ENCODE results near the gene STARD3.

The STARD3 gene

GRCh38 chr17:39679521-39680192 lies 42.7 kb downstream of the STARD3 start:
- H3K27ac ChIP-seq: no peak overlapping the region
- TF ChIP-seq CTCF (conservative IDR thresholded peaks at IDR 0.05) (no peak), ZFX (IDR thresholded peaks at IDR 0.05) (no peak)

GRCh38 chr17:39683295-39683939 lies 46.5 kb downstream of the STARD3 start:
- no peak for TF ChIP-seq CTCF (conservative IDR thresholded peaks at IDR 0.05)
- no peak for TF ChIP-seq ZFX (IDR thresholded peaks at IDR 0.05)
- H3K27ac ChIP-seq: no peak overlapping the region

DNA sequence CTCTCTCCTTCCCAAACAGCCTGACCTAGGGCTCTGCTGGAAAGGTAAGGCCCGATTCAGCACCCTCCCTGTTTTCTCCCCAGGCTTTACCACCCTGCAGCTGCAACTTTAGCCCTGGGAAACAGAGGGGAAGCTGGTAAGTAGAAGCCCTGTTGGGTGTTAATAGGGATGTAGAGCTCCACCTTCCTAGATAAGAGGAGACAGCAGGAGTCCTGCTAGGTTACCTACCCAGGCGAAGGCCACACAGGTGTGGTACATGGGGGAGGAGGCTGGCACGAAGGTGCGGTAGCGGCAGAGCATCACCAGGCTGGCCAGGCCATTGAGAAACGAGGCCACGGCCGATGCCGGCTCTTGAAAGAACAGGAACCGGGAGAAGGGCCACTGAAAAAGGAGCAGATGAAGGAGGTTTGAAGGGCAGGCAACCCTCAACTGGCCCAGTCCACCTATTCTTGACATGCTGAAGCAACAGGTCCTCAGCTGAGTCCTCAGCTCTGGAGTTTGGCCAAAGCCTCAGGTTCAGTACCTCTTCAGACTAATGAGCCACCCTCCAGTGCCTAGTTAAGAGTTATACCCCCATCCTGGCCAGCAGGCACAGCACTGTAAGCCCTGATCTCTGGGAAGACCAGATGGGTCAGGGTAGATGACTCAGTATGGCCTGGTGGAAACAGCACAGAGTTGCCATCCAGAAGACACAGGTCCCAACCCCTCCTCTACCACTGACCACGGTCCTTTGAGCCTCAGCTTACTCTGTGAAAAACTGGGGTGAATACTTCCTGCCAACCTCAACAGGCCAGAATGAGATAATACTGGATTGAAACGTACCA lies 47.6 kb downstream of the STARD3 start:
- TF ChIP-seq CTCF (conservative IDR thresholded peaks at IDR 0.05): no peak
- TF ChIP-seq ZFX (IDR thresholded peaks at IDR 0.05): no peak
- H3K27ac ChIP-seq: no peak overlapping the region

DNA sequence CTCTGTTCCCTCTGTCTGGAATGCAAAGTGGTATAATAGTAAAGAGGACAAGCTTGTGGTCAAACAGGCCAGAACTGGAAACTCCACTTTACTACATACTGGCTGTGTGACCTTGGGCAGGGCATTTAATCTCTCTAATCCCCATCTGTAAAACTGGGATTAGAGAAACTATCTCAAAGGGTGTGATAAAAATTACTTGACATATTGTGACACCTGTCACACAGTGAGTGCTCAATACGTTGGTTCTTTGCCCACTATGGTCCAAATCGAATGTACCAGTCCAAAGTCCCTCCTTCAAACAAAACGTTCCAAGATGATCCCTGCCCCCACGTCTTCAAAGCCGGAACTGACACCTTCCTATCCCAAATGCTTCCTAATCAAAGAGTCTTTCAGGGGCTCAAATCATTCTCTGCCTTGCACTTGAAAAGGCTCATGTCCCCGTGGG lies 50.2 kb downstream of the STARD3 start:
- TF ChIP-seq CTCF (conservative IDR thresholded peaks at IDR 0.05): no peak
- no peak for TF ChIP-seq ZFX (IDR thresholded peaks at IDR 0.05)
- peak overlapping the region; percentile 86 for H3K27ac ChIP-seq

DNA sequence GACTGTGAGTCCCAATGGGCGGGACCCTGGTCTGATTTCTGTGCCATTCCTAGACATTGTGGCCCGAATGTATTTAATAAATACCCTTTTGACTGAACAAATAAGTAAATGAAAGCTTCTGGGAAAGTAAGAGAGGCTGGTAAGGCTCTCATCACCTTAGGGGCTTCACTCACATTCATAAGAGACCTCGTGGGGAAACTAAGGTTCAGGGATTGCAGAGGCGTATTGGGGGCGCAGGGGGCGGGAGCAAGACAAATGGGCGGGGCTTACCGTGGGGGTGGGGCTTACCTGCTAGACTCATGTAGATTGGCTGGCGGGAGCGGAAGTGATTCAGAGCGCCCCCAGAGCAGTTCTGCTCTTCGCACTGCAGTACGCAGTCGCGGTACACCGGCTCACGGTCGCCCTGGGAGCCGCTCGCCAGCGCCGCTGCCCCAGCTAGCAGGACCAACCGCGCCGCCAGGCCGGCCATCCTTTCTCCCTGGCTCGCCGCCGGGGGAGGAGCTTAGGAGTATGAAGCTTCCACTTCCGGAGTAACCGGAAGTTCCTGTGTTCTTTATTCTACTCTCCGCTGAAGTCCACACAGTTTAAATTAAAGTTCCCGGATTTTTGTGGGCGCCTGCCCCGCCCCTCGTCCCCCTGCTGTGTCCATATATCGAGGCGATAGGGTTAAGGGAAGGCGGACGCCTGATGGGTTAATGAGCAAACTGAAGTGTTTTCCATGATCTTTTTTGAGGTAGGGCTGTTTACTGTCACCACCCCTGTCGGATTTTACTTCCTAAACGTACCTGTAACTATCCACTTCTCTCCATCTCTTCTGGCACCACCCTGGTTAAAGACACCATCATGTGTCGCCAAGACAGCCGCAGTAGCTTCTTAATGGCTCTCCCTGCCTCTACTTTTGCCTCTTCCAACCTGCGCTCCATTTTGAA lies 50.9 kb downstream of the STARD3 start, which contains the start of gene PGAP3:
Gene PGAP3, minus strand, starts transcription at position 512 of the 929 bp plus-strand sequence. Its CDS starts 43 bp downstream, at position 469.
- TF ChIP-seq ZFX (IDR thresholded peaks at IDR 0.05) (no peak), CTCF (conservative IDR thresholded peaks at IDR 0.05) (no peak)
- H3K27ac ChIP-seq: peak within 1 kb of the TSS; percentile 86

GRCh38 chr17:39688475-39688835 lies 51.5 kb downstream of the STARD3 start:
- TF ChIP-seq ZFX (IDR thresholded peaks at IDR 0.05) (no peak), CTCF (conservative IDR thresholded peaks at IDR 0.05) (no peak)

More at GRCh38 chr17:39688475-39688835, 51.5 kb downstream of the STARD3 start:
- H3K27ac ChIP-seq: peak overlapping the region; percentile 86

Measured in C4-2B (cell line).